ENCODE measurements around the gene ERMARD.

Gene ERMARD

DNA sequence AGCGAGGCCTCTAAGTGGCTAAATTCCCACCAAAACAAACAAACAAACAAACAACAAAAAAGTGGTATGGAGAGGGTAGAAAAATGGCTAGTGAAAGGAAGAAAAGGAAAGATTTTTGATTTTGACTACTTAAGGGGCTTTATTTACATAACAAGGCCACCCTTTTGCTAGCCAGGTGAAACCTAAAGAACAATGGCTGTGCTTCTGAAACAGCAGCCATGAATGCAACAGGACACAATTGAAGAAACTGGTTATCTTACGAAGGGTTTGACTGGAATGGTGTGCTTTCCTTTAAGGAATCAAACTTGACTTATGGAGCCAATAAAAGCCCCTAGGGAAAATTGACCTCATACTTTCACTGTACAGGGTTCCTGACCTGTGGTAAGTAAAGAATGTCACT lies 68.9 kb downstream of the ERMARD start:
- TF ChIP-seq, protein P1, sequence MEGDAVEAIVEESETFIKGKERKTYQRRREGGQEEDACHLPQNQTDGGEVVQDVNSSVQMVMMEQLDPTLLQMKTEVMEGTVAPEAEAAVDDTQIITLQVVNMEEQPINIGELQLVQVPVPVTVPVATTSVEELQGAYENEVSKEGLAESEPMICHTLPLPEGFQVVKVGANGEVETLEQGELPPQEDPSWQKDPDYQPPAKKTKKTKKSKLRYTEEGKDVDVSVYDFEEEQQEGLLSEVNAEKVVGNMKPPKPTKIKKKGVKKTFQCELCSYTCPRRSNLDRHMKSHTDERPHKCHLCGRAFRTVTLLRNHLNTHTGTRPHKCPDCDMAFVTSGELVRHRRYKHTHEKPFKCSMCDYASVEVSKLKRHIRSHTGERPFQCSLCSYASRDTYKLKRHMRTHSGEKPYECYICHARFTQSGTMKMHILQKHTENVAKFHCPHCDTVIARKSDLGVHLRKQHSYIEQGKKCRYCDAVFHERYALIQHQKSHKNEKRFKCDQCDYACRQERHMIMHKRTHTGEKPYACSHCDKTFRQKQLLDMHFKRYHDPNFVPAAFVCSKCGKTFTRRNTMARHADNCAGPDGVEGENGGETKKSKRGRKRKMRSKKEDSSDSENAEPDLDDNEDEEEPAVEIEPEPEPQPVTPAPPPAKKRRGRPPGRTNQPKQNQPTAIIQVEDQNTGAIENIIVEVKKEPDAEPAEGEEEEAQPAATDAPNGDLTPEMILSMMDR (IDR thresholded peaks at IDR 0.05; ENCODE audit: low read depth, low read length, poor library complexity, severe bottlenecking), result no peak
- TF ChIP-seq EZH2phosphoT487 (IDR thresholded peaks at IDR 0.05; ENCODE audit: borderline replicate concordance, low read length), result no peak
- no peaks in the 10 kb centered on the region for H3K27me3 ChIP-seq (ENCODE audit: control insufficient read depth, low read length)
- H3K4me3 ChIP-seq (ENCODE audit: low read length), result no peak overlapping the region

DNA sequence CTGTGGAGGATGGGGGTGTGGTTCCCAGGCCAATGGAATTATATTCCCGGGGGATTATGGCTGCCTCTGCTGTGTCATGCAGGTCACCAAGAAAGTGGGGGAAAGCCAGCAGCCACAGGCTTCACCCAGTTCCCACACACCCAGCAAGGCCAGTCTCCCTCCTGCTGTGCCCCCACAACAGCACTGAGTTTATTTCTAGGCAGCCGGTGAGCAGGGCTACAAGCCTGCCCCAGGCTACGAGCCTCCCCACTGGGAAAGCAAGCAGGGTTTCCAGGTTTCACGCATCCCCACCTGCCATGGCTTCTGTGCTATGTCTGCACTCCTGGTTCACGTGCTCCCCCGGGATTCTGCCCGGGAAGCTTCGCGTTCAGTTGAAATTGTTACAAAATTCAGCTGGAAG lies 72.6 kb downstream of the ERMARD start:
- TF ChIP-seq, protein P1 (IDR thresholded peaks at IDR 0.05; ENCODE audit: low read depth, low read length, poor library complexity, severe bottlenecking), result no peak
- TF ChIP-seq EZH2phosphoT487 (IDR thresholded peaks at IDR 0.05; ENCODE audit: borderline replicate concordance, low read length), result no peak
- no peaks in the 10 kb centered on the region for H3K36me3 ChIP-seq (ENCODE audit: control insufficient read depth, low read length)
- no peaks in the 10 kb centered on the region for H3F3A ChIP-seq (ENCODE audit: control insufficient read depth, insufficient read depth)
- no peaks in the 10 kb centered on the region for H4K20me1 ChIP-seq (ENCODE audit: control insufficient read depth, insufficient read depth, low read depth, low read length)
- no peak overlapping the region for H3K27ac ChIP-seq (ENCODE audit: low read depth, low read length)
- H3K9me2 ChIP-seq (replicated peaks; ENCODE audit: control insufficient read depth, low read length), result no peaks in the 10 kb centered on the region
- no peaks in the 10 kb centered on the region for H3K9me3 ChIP-seq (ENCODE audit: control insufficient read depth, insufficient read depth, low read length)
- no peak overlapping the region for H3K4me2 ChIP-seq (ENCODE audit: low read length)
- H3K4me3 ChIP-seq (ENCODE audit: low read length), result no peak overlapping the region
- H3K27me3 ChIP-seq (ENCODE audit: control insufficient read depth, low read length), result no peaks in the 10 kb centered on the region
- no peaks in the 10 kb centered on the region for H3K79me2 ChIP-seq (ENCODE audit: control insufficient read depth, low read length)
- H3K4me1 ChIP-seq (ENCODE audit: control insufficient read depth, low read length), result no peaks in the 10 kb centered on the region

More for the DNA sequence above, 68.9 kb downstream of the ERMARD start:
- H3K4me1 ChIP-seq (ENCODE audit: control insufficient read depth, low read length), result no peaks in the 10 kb centered on the region
- no peaks in the 10 kb centered on the region for H3K79me2 ChIP-seq (ENCODE audit: control insufficient read depth, low read length)
- H3K27ac ChIP-seq (ENCODE audit: low read depth, low read length), result no peak overlapping the region
- no peaks in the 10 kb centered on the region for H3K9me2 ChIP-seq (replicated peaks; ENCODE audit: control insufficient read depth, low read length)
- no peaks in the 10 kb centered on the region for H3K36me3 ChIP-seq (ENCODE audit: control insufficient read depth, low read length)
- H3F3A ChIP-seq (ENCODE audit: control insufficient read depth, insufficient read depth), result no peaks in the 10 kb centered on the region
- peaks cover 7% of the 10 kb centered on the region for H3K9me3 ChIP-seq (ENCODE audit: control insufficient read depth, insufficient read depth, low read length)
- no peaks in the 10 kb centered on the region for H4K20me1 ChIP-seq (ENCODE audit: control insufficient read depth, insufficient read depth, low read depth, low read length)
- no peak overlapping the region for H3K4me2 ChIP-seq (ENCODE audit: low read length)

DNA sequence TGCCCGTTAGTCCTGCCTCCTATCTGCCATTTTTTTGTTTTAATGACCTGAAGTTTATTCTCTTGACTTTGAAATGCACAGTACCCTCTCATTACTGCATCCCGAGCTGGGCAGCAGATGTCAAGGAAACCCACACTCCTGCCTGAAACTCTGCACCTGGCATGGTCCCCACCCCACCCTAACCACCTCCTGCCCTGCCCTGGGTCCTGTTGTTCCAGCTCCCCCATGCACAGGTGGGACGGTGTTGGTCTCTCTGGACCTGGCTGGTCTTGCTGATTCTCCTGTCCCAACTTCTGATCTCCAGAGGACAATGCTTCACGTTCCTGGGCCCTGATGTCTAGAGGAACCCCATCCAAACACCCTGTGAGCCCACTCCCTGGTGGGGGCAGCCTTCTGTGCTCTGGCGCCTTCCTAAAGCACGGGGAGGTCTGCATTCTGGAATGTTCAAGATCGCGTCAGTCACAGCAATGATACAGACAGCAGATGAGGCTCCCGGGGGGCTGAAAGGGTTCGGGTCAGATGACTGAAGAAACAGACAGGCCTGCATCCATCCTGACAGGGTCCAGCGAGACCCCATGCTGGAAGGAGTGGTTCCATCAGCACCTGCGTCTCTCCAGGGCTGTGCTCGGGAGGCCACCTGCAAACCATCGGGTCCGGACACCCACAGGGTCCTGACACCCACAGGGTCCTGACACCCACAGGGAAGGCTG lies 73.6 kb downstream of the ERMARD start:
- Histone ChIP-seq H3K4me3 (ENCODE audit: low read length) (no peak overlapping the region), H3K27me3 (ENCODE audit: control insufficient read depth, low read length) (no peaks in the 10 kb centered on the region), H3K36me3 (ENCODE audit: control insufficient read depth, low read length) (no peaks in the 10 kb centered on the region), H3K4me1 (ENCODE audit: control insufficient read depth, low read length) (no peaks in the 10 kb centered on the region), H3K9me2 (replicated peaks; ENCODE audit: control insufficient read depth, low read length) (no peaks in the 10 kb centered on the region), H3F3A (ENCODE audit: control insufficient read depth, insufficient read depth) (no peaks in the 10 kb centered on the region), H3K27ac (ENCODE audit: low read depth, low read length) (no peak overlapping the region), H3K79me2 (ENCODE audit: control insufficient read depth, low read length) (no peaks in the 10 kb centered on the region), H3K4me2 (ENCODE audit: low read length) (no peak overlapping the region), H3K9me3 (ENCODE audit: control insufficient read depth, insufficient read depth, low read length) (no peaks in the 10 kb centered on the region), H4K20me1 (ENCODE audit: control insufficient read depth, insufficient read depth, low read depth, low read length) (no peaks in the 10 kb centered on the region)
- no peak for TF ChIP-seq EZH2phosphoT487 (IDR thresholded peaks at IDR 0.05; ENCODE audit: borderline replicate concordance, low read length)
- TF ChIP-seq, protein P1 (IDR thresholded peaks at IDR 0.05; ENCODE audit: low read depth, low read length, poor library complexity, severe bottlenecking), result no peak

Measured in DOHH2 (cell line).